IPS-15b (cell line): ENCODE results near the gene EGR1.
"Not testable (repeated sequence)": the region's sequence is repeated elsewhere in the genome, so short reads cannot be mapped to it uniquely, and the experiment has no call there.

Source experiments
- H3K27me3 ChIP-seq: one replicate; pipeline ENCODE4 v1.6.1; 2013; ENCODE audit warnings: low read length; ENCODE audit not compliant: control insufficient read depth, insufficient read depth
- H3K36me3 ChIP-seq: one replicate; pipeline ENCODE4 v1.6.1; 2013; ENCODE audit warnings: low read length; ENCODE audit not compliant: control insufficient read depth, insufficient read depth
- H3K4me1 ChIP-seq: one replicate; pipeline ENCODE4 v1.6.1; 2013; ENCODE audit warnings: mild to moderate bottlenecking, low read length; ENCODE audit not compliant: control insufficient read depth, insufficient read depth
- H3K4me3 ChIP-seq: one replicate; pipeline ENCODE4 v1.5.1; 2013; ENCODE audit warnings: low read depth, low read length
- H3K9ac ChIP-seq: one replicate; pipeline ENCODE4 v1.6.1; 2013; ENCODE audit warnings: low read depth, mild to moderate bottlenecking, low read length
- H3K9me3 ChIP-seq: one replicate; pipeline ENCODE4 v1.6.1; 2013; ENCODE audit warnings: mild to moderate bottlenecking, low read length; ENCODE audit not compliant: control insufficient read depth, insufficient read depth

The EGR1 gene

DNA sequence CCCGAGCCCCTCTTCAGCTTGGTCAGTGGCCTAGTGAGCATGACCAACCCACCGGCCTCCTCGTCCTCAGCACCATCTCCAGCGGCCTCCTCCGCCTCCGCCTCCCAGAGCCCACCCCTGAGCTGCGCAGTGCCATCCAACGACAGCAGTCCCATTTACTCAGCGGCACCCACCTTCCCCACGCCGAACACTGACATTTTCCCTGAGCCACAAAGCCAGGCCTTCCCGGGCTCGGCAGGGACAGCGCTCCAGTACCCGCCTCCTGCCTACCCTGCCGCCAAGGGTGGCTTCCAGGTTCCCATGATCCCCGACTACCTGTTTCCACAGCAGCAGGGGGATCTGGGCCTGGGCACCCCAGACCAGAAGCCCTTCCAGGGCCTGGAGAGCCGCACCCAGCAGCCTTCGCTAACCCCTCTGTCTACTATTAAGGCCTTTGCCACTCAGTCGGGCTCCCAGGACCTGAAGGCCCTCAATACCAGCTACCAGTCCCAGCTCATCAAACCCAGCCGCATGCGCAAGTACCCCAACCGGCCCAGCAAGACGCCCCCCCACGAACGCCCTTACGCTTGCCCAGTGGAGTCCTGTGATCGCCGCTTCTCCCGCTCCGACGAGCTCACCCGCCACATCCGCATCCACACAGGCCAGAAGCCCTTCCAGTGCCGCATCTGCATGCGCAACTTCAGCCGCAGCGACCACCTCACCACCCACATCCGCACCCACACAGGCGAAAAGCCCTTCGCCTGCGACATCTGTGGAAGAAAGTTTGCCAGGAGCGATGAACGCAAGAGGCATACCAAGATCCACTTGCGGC is 1.8 kb downstream of the EGR1 start:
- Histone ChIP-seq H3K4me3 (peak overlapping the region; percentile 95), H3K4me1 (no peaks in the 10 kb centered on the region), H3K27me3 (peaks cover 11% of the 10 kb centered on the region), H3K36me3 (peaks cover 6% of the 10 kb centered on the region), H3K9ac (no peak overlapping the region), H3K9me3 (no peaks in the 10 kb centered on the region)

DNA sequence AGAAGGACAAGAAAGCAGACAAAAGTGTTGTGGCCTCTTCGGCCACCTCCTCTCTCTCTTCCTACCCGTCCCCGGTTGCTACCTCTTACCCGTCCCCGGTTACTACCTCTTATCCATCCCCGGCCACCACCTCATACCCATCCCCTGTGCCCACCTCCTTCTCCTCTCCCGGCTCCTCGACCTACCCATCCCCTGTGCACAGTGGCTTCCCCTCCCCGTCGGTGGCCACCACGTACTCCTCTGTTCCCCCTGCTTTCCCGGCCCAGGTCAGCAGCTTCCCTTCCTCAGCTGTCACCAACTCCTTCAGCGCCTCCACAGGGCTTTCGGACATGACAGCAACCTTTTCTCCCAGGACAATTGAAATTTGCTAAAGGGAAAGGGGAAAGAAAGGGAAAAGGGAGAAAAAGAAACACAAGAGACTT is 2.4 kb downstream of the EGR1 start:
- no peaks in the 10 kb centered on the region for H3K9me3 ChIP-seq
- H3K27me3 ChIP-seq, result peaks cover 11% of the 10 kb centered on the region
- H3K9ac ChIP-seq, result no peak overlapping the region
- peaks cover 6% of the 10 kb centered on the region for H3K36me3 ChIP-seq
- H3K4me3 ChIP-seq, result peak overlapping the region; percentile 12
- peaks cover 5% of the 10 kb centered on the region for H3K4me1 ChIP-seq

DNA sequence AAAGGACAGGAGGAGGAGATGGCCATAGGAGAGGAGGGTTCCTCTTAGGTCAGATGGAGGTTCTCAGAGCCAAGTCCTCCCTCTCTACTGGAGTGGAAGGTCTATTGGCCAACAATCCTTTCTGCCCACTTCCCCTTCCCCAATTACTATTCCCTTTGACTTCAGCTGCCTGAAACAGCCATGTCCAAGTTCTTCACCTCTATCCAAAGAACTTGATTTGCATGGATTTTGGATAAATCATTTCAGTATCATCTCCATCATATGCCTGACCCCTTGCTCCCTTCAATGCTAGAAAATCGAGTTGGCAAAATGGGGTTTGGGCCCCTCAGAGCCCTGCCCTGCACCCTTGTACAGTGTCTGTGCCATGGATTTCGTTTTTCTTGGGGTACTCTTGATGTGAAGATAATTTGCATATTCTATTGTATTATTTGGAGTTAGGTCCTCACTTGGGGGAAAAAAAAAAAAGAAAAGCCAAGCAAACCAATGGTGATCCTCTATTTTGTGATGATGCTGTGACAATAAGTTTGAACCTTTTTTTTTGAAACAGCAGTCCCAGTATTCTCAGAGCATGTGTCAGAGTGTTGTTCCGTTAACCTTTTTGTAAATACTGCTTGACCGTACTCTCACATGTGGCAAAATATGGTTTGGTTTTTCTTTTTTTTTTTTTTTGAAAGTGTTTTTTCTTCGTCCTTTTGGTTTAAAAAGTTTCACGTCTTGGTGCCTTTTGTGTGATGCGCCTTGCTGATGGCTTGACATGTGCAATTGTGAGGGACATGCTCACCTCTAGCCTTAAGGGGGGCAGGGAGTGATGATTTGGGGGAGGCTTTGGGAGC is 3.1 kb downstream of the EGR1 start:
- H3K27me3 ChIP-seq, result peaks cover 11% of the 10 kb centered on the region
- peaks cover 6% of the 10 kb centered on the region for H3K36me3 ChIP-seq
- peaks cover 5% of the 10 kb centered on the region for H3K4me1 ChIP-seq
- no peak overlapping the region for H3K9ac ChIP-seq
- H3K9me3 ChIP-seq, result no peaks in the 10 kb centered on the region
- H3K4me3 ChIP-seq, result no peak overlapping the region

DNA sequence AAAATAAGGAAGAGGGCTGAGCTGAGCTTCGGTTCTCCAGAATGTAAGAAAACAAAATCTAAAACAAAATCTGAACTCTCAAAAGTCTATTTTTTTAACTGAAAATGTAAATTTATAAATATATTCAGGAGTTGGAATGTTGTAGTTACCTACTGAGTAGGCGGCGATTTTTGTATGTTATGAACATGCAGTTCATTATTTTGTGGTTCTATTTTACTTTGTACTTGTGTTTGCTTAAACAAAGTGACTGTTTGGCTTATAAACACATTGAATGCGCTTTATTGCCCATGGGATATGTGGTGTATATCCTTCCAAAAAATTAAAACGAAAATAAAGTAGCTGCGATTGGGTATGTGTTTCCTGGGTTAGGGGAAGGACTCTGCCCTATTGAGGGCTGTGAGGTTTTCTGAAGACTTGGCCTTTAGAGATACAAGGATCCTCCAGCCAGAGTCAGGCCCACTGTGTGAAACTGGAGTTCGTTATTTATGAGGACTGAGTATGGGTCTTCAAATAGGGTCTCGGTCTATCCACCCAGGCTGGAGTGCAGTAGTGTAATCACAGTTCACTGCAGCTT is 3.8 kb downstream of the EGR1 start:
- Histone ChIP-seq H3K9me3 (no peaks in the 10 kb centered on the region), H3K36me3 (peaks cover 6% of the 10 kb centered on the region), H3K4me3 (no peak overlapping the region), H3K4me1 (peaks cover 5% of the 10 kb centered on the region), H3K27me3 (peaks cover 13% of the 10 kb centered on the region), H3K9ac (no peak overlapping the region)

DNA sequence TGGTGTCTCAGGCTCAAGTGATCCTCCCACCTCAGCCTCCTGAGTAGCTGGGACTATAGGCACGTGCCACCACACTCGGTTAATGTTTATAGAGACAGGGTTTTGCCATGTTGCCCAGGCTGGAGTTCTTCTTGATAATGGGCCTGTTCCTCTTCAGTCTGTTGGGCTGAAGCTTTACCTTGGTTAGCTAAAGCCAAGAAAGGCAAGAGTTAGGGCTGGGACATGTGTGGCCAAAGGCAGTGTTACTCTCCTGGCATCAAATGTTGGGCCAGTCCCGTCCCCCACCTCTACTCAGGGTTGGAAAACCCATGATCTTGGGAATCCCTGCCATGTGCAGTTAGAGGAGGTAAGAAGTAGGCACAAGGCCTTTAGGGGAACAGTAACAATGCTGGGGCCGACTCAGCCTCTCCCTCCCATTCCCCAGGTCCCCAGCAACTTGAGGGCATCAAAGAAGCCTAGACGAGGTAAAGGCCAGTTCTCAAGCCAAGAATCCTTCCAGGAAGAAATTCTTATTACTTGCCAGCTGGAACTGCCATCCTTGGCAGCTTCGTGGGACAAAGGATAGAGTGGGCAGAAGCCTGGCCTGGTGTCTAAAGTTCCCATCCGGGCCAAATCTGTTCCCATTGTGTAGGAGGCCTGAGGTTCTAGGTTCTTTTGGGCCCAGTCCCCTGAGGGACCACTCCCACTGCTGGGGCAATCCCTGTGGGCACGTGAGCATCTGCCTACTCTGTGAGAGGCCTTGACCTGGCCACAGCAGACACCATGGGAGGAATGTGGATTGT is 4.5 kb downstream of the EGR1 start:
- Histone ChIP-seq H3K27me3 (peaks cover 13% of the 10 kb centered on the region), H3K9ac (no peak overlapping the region), H3K4me3 (no peak overlapping the region), H3K4me1 (peaks cover 5% of the 10 kb centered on the region), H3K36me3 (peaks cover 6% of the 10 kb centered on the region), H3K9me3 (no peaks in the 10 kb centered on the region)

DNA sequence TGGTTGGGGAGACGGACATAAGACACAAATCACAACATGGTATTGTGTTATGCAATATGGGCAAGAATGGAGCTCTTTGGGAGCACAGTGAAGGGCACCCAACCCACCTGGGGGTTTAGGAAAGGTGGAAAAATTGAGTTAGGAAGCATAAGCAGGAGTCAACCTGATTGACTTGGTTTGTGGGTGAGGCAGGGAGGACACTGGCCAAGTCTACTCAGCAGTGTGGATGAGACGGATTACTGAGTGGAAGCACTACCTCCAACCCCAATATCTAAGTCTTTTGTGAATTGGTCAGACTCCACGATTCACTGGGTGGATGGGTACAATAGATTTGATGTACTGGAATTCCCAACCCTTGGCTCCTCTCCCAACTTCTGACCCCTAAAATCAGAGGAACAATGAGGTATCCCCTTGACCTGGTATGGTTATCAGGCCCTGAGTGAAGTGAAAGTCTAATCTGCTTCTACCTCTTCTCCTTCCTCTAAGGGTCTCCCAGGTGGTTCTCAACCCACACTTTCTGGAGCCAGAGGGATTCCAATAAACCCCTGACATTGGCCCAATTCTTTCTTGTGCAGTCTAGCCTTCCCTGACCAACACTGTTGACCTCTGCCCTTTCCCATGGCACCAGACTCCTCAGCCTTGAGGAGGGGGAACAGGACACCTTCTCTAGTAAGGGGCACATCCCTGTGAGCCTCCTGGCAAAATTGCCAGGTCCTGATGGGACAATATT is 5.2 kb downstream of the EGR1 start:
- no peak overlapping the region for H3K4me3 ChIP-seq
- H3K4me1 ChIP-seq, result peaks cover 5% of the 10 kb centered on the region
- no peaks in the 10 kb centered on the region for H3K9me3 ChIP-seq
- H3K9ac ChIP-seq, result no peak overlapping the region
- peaks cover 6% of the 10 kb centered on the region for H3K36me3 ChIP-seq
- peaks cover 13% of the 10 kb centered on the region for H3K27me3 ChIP-seq

DNA sequence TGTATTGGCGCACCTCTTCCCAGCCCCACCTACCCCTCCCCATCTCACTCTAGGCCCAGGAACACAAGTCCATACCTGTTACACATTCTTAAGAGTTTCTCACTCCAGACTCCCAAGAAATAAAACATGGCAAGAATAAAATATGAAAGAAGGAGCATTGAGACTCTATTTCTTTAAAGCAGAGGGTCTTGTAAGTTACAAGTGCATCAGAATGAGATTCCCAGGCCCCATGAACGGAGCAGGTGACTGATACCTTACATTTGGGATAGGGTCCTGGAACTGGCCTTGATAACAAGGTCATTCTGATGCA is 5.7 kb downstream of the EGR1 start:
- peaks cover 5% of the 10 kb centered on the region for H3K4me1 ChIP-seq

DNA sequence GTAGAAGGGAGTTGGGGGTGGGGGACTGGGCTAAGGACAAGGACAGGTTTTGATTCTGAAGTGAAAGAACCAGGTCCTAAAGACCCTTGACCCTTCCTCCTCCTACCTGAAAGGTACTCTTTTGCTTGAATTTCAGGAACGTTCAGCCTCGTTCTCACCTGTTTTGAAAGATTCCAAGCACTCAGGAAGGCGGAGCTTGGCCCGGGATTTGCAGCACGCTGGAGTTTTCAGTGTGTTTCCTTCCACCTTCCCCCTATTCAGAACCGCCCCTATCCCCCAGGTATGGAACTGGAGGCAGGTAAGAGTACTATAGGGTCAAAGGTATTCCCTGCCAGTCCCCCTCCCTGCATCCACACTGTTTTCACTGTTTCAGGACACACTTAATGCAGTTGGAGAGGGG is 7.1 kb downstream of the EGR1 start:
- Histone ChIP-seq H3K9me3 (no peaks in the 10 kb centered on the region), H3K27me3 (peaks cover 2% of the 10 kb centered on the region), H3K36me3 (peaks cover 2% of the 10 kb centered on the region), H3K4me1 (peaks cover 5% of the 10 kb centered on the region), H3K4me3 (no peak overlapping the region), H3K9ac (no peak overlapping the region)

More for the DNA sequence above, 5.7 kb downstream of the EGR1 start:
- no peak overlapping the region for H3K9ac ChIP-seq
- peaks cover 11% of the 10 kb centered on the region for H3K27me3 ChIP-seq
- H3K9me3 ChIP-seq, result no peaks in the 10 kb centered on the region
- peaks cover 6% of the 10 kb centered on the region for H3K36me3 ChIP-seq
- no peak overlapping the region for H3K4me3 ChIP-seq

DNA sequence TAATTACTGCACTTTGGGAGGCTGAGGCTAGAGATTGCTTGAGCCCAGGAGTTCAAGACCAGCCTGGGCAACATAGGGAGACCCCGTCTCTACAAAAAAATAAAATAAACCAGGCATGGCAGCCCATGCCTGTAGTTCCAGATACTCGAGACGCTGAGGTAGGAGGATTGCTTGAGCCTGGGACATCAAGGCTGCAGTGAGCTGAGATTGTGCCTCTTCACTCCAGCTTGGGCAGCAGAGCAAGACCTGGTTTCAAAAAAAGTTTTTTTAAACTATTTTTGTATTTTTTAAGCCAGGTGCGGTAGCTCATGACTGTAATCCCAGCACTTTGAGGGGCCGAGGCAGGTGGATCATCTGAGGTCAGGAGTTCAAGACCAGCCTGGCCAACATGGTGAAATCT is 7.9 kb downstream of the EGR1 start:
- H3K4me1 ChIP-seq, H3K4me3 ChIP-seq, H3K9ac ChIP-seq, H3K9me3 ChIP-seq, H3K36me3 ChIP-seq, H3K27me3 ChIP-seq: not testable (repeated sequence)

DNA sequence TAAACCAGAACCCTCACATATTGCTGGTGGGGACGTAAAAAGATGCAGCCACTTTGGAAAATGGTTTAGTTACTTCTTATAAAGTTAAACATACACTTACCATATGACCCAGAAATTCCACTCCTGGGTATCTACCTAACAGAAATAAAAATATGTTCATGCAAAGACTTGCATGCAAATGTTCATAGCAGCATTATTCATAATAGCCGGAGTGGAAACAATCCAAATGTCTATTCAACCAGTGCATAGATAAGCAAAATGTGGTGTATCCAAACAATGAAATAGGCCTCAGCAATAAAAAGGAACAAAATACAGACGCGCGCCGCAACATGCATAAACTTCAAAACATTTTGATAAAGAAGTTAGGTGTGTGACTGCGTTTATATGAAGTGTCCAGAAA is 11.6 kb downstream of the EGR1 start:
- peaks cover 5% of the 10 kb centered on the region for H3K4me1 ChIP-seq
- peaks cover 2% of the 10 kb centered on the region for H3K27me3 ChIP-seq
- H3K4me3 ChIP-seq, result no peak overlapping the region
- no peaks in the 10 kb centered on the region for H3K9me3 ChIP-seq
- no peak overlapping the region for H3K9ac ChIP-seq
- H3K36me3 ChIP-seq, result no peaks in the 10 kb centered on the region

DNA sequence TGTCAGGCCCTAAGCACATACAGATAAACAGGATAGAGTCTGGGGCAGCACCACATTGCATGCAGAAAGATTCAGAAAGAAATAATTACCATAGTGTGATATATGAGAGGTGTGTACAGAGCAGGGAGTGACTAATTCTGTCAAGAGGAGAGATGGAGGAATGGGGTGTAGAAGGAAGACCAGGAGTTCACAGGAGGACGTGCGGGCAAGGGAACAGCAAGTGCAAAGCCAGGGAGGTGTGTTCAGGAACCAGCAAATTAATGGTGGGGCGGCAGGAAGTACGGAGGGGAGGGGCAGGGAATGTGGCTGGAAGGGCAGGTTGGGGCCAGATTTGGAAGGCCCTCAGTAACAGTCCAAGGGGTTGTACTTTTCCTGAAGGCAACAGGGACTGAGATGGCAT is 17.4 kb downstream of the EGR1 start:
- H3K4me3 ChIP-seq, result no peak overlapping the region
- H3K27me3 ChIP-seq, result no peaks in the 10 kb centered on the region
- no peak overlapping the region for H3K9ac ChIP-seq
- H3K9me3 ChIP-seq, result no peaks in the 10 kb centered on the region
- peaks cover 6% of the 10 kb centered on the region for H3K4me1 ChIP-seq
- H3K36me3 ChIP-seq, result no peaks in the 10 kb centered on the region
